NCI-H460 (cell line): ENCODE data around the gene C1orf56. TPM values are rescaled to one million over a fixed set of nuclear protein-coding genes. Genes with fewer than 3 reads are reported as not detected.
"Not testable (repeated sequence)": the region's sequence is repeated elsewhere in the genome, so short reads cannot be mapped to it uniquely, and the experiment has no call there.

ENCODE experiments used
- DNase-seq: peaks from one replicate; pipeline ENCODE4 v3.0.0-alpha.2; 2016; ENCODE audit warnings: low read depth; ENCODE audit errors: extremely low read depth
- small RNA-seq, 2 experiments: library from RNA; depleted of rRNA; stranded (forward); fragments of <200 nt; gene quantifications; one replicate each; pipeline ENCODE3, GENCODE V24; 2014
- total RNA-seq: library from RNA; depleted of rRNA; stranded (reverse); fragments of >200 nt; shearing (Covaris generic); gene quantifications from 2 replicates; pipeline ENCODE4 v1.2.3, GENCODE V29; 2014; rRNA removed

The C1orf56 gene
- total RNA-seq, 1 experiment from 2014 or later: 7.2 TPM

DNA sequence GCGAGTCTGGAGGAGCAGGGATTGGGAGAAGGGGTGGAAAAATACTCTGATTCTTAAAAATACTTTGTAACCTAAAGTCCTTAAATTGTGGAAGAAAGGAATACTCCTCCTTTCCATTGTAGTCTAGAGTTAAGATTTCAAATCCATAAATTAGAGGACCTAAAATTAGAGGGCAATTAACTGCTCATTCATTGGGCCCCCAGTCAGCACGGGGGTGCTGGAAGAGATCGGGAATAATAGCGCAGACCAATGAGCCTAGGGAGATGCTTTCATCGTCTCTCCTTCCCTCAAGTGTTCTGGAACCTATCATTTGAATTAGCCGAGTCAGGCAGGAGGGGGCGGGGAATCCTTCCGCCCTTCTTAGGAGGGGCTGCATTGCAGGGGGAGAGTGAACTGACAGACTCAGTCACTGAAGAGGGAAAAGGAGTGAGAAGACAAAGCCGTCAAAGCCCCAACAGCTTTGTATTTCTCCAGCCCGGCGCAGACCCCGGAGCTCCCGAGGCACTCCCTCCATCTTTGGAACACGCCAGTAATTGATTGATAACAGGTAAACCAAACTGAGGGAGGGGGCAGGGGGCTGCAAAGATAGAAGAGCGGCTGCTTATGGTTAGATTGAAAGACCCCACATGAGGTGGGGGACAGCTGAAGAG is 12.6 kb downstream of the C1orf56 start, which contains the start of gene MLLT11:
Gene MLLT11 (plus strand): TSS at position 391 of the 650 bp plus-strand sequence. CDS start 6,828 bp downstream, outside the sequence.
- peak; percentile 75 for DNase-seq

DNA sequence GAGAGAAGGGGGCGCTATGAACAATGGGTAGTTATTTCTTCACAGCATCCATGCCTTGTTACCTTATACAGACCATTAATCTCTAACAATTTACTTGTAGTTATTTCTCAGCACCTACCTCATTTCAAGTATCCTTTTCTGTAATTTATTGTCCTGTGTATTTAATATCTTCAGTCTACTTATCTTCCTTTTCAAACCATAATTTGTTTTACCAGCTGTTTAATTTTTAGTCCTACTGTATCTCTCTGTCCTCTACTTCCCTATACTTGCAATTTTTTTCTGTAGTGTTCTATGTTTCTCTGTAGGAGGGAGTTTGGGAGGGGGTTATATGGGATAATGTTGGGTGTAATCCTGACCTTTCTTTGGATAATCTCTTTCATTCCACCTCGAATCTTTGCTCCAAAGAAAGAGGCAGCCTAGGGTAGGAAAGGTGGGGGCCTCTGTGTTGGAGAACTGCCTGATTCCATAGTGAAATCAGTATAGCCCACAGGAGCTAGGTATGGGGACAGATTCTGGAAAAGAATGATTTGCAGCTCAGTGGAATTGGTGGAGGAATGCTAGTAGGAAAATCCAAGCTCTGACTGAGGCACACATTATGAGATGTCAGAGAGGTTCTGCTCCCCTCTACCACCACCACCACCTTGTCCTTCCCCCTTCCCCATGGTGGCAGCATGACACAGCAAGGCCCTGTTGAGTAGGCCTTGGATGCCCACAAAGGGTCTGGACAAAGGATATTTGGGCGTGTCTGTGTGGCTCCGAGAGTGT is 13.3 kb downstream of the C1orf56 start:
- DNase-seq: peak; percentile 56

DNA sequence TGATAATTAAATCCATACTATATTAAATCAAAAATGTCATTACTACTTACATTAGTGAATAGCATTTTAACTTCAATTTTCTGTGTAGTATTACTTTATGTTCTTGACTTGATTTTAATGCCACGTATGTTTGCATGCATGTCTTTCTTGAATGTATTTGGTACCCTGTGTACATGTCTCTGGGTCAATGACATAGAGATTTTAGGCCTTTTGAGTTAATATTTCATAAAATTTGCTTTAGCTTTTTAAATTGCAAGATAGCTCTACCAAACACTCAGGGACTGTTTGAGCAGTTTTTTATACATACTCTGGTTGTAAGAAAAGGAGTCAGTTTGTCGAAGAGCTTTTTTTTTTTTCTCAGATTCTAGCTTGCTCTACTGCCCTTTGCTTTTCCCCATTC is 14.2 kb downstream of the C1orf56 start:
- no peak for DNase-seq

DNA sequence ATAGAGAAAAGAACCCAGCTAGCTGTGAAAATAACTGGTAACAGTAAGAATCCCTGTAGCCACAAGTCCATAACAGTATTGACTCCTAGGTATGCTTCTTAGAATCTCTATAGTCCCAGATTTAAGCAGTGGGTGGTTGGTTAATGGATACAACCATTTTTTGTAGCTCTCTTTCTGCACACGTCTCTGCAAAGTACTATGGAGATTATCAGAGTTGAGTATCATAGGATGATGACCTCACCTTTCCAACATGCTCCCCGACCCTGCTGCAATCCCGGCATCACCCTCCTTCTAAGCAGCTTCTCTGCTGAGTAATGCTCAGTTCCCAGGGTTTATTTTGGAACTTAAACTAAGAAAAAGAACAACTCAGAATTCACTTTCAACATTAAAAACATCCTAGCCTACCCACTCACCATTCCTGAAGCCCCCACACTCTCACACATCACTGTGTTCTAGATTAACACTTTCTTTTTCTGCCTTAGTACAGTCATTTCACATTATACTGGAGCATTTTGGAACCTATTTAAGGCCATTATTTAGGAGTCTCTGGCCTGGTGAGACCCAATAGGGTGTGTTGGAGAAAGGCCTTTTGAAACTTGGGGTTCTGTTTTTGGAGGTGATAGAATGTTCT is 15.3 kb downstream of the C1orf56 start:
- no peak for DNase-seq

DNA sequence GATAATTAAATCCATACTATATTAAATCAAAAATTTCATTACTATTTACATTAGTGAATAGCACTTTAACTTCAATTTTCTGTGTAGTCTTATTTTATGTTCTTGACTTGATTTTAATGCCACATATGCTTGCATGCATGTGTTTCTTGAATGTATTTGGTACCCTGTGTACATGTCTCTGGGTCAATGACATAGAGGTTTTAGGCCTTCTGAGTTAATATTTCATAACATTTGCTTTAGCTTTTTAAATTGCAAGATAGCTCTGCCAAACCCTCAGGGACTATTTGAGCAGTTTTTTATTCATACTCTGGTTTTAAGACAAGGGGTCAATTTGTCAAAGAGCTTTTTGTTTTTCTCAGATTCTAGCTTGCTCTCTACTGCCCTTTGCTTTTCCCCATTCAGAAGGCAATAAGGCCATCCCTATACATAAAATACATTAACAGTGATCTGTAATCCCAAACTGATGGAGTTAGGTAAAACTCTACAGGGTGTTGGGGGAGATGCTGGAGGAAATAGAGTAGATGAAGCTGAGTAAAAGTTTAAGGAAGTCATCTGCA is 17.6 kb downstream of the C1orf56 start:
- DNase-seq: no peak

DNA sequence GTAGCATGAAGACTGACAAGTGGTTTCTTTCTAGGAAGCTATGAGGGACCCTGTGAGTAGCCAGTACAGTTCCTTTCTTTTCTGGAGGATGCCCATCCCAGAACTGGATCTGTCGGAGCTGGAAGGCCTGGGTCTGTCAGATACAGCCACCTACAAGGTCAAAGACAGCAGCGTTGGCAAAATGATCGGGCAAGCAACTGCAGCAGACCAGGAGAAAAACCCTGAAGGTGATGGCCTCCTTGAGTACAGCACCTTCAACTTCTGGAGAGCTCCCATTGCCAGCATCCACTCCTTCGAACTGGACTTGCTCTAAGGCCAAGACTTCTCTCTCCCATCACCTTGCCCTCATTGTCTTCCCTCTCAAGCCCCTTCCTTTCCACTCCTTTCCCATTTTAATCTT is 19.6 kb downstream of the C1orf56 start:
- no peak for DNase-seq

DNA sequence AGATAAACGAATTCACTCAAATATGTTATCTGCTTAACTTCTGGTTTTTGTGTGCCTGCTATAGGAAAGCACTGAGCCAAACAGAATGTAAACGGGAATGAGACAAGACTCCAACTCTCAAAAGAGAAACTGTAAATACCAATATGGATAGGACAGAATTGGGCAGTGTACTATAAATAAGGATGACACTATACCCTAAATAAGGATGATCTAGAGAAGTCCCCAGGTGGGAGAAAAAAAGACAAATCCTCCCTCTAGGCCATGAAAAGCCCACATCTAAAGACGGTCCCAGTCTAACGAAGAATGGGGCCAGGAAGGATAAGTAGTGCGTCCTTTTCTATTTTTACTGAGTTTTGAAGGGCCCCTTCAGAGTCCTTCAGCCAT is 21.5 kb downstream of the C1orf56 start:
- no peak for DNase-seq

DNA sequence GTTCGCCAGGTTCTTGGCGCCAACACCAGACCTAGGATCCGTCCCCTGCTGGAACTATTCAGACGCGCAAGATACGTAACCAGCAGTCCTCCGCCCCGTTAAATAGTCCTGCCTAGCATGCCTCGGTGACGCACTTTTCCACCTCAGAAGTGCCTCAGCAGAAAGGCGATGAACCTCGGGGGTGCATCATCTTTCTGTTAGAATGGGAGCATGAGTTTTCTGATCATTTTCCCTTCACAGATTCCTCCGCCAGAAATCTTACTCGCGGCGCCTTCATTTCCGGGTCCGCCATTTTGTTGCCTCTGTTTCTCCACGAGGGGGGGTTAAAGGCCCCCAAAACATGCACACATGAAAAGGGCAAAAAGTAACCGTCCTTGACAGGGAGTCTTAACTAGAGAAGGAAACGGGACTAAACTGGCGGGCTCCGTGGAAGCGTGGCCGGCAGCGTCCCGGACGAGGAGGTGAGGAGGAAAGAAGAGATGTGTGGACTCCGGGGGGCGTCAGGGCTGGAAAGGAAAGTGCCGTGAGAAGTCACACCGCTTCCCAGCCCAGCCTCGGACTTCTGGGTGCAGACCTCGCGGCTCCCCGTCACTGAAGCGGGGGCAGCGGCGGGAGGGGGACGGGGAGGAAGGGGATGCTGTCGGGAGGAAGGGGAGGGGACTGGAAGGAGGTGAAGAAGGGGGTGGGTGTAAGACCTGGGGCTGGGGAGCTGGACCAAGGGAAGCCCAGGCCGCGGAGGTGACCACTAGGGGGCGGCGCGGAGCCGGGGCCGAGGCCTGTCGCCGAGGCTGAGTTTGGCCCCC is 23.1 kb downstream of the C1orf56 start, which contains the start of gene GABPB2:
Gene GABPB2 (plus strand): TSS at position 288 of the 803 bp plus-strand sequence. CDS start 17,429 bp downstream, outside the sequence.
- peak; percentile 96 for DNase-seq

DNA sequence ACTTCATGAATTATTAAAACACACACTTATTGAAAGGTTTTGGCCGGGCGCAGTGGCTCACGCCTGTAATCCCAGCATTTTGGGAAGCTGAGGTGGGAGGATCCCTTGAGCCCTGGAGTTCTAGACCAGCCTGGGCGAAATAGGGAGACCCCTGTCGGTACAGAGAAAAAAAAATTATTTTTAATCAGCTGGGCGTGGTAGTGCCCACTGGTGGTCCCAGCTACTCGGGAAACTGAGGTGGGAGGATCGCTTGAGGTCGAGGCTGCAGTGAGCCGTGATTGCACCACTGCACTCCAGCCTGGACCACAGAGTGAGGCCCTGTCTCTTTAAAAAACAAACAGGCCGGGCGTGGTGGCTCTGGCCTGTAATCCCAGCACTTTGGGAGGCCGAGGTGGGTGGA is 24.7 kb downstream of the C1orf56 start:
- no peak for DNase-seq

DNA sequence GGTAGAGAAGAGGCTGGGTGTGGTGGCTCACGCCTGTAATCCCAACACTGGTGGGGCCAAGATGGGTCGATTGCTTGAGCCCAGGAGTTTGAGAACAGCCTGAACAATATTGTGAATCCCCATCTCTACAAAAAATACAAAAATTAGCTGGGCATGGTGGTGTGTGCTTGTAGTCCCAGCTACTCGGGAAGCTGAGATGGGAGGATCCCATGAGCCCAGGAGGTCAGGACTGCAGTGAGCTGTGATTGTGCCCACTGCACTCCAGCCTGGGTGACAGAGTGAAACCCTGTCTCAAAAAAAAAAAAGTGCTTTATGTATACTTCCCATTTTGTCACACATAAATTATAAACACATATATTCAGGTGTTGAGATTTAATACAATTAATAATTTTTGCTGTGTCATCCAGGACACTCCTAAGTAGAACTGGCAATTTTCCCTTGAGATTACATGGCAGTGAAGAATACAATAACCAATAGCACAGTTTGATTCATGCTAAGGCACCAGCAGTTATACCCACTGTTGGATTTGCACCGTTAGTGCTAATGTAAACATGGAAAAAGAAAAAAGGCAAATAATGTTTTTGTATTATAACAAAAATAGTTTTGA is 38.5 kb downstream of the C1orf56 start:
- DNase-seq: no peak

DNA sequence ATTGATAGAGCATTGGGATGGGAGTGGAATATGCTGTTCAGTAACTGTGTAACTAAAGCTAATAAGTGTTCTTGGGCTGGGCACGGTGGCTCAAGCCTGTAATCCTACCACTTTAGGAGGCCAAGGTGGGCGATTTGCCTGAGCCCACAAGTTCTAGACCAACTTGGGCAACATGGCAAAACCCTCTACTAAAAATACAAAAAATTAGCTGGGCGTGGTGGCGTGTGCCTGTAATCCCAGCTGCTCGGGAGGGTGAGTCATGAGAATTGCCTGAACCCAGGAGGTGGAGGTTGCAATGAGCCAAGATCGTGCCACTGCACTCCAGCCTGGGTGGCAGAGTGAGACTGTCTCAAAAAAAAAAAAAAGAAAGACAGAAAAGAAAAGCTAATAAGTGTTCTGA is 49.9 kb downstream of the C1orf56 start:
- not testable (repeated sequence) for DNase-seq

DNA sequence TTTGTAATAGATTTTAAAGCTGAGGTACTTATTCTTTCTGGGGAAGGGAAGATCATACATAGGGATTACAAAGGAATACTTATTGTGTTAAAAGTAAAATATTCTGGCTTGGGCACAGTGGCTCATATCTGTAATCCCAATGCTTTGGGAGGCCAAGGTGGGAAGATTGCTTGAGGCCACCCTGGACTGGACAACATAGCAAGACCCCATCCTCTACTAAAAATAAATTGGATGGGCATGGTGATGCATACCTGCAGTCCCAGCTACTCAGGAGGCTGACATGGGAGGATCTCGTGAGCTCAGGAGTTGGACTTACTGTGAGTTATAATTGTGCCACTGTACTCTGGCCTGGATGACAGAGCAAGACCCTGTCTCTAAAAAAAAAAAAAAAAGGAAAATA is 50.6 kb downstream of the C1orf56 start:
- DNase-seq: no peak

Small RNAs within 50 kb of the gene (small RNA-seq; reads per million reads assigned to genes)
- 0 to 0.06 reads per million in 2 experiments for gene RNU6-884P

Other genes starting within 250 kb of the C1orf56 start
- 2.7 and 4.5 TPM in 2 replicates for gene CTSK, start 239.5 kb upstream of the C1orf56 start, total RNA-seq
- gene ARNT, start 171.2 kb upstream of the C1orf56 start, total RNA-seq: 22.8 and 27.1 TPM in 2 replicates
- gene CTXND2, start 160.6 kb upstream of the C1orf56 start, total RNA-seq: not detected in 2 replicates
- 46.5 and 53.6 TPM in 2 replicates for gene SETDB1, start 121.4 kb upstream of the C1orf56 start, total RNA-seq
- 354 and 361 TPM in 2 replicates for gene CERS2, start 72.9 kb upstream of the C1orf56 start, total RNA-seq
- 0.10 and 0.61 TPM in 2 replicates for gene ANXA9, start 65.5 kb upstream of the C1orf56 start, total RNA-seq
- 12.1 and 13.4 TPM in 2 replicates for gene MINDY1, start 40.8 kb upstream of the C1orf56 start, total RNA-seq
- gene PRUNE1, start 39.3 kb upstream of the C1orf56 start, total RNA-seq: 22.7 and 24.7 TPM in 2 replicates
- 0.43 and 1.3 TPM in 2 replicates for gene BNIPL, start 11.2 kb upstream of the C1orf56 start, total RNA-seq
- gene CDC42SE1, start 11.9 kb downstream of the C1orf56 start, total RNA-seq: 100 and 101 TPM in 2 replicates
- gene MLLT11, start 12.6 kb downstream of the C1orf56 start, total RNA-seq: 82.1 and 84.6 TPM in 2 replicates
- 14.3 and 18.2 TPM in 2 replicates for gene GABPB2, start 23.0 kb downstream of the C1orf56 start, total RNA-seq
- gene SEMA6C, start 98.9 kb downstream of the C1orf56 start, total RNA-seq: 0.69 and 1.2 TPM in 2 replicates
- not detected in 2 replicates for gene TNFAIP8L2, start 108.9 kb downstream of the C1orf56 start, total RNA-seq
- gene LYSMD1, start 118.2 kb downstream of the C1orf56 start, total RNA-seq: 18.0 and 25.1 TPM in 2 replicates
- gene SCNM1, start 118.4 kb downstream of the C1orf56 start, total RNA-seq: 95.3 and 96.9 TPM in 2 replicates
- gene TMOD4, start 128.2 kb downstream of the C1orf56 start, total RNA-seq: 0.87 TPM in 1 of 2 replicates, not detected in the other
- gene VPS72, start 142.4 kb downstream of the C1orf56 start, total RNA-seq: 88.7 and 95.2 TPM in 2 replicates
- gene PIP5K1A, start 150.8 kb downstream of the C1orf56 start, total RNA-seq: 95.2 and 119 TPM in 2 replicates
- 216 and 237 TPM in 2 replicates for gene PSMD4, start 207.0 kb downstream of the C1orf56 start, total RNA-seq
- gene ZNF687, start 234.5 kb downstream of the C1orf56 start, total RNA-seq: 22.6 and 23.0 TPM in 2 replicates